H1 (cell line): ENCODE data around the gene TMEM59L. TPM values are rescaled to one million over a fixed set of nuclear protein-coding genes. Genes with fewer than 3 reads are reported as not detected.

ENCODE experiments used
- BRCA1 ChIP-seq: IDR thresholded peaks from 2 replicates; pipeline ENCODE4 v1.6.1; 2012; ENCODE audit warnings: low read depth, low read length, improper control_type of control experiment
- TCF12 ChIP-seq: IDR thresholded peaks from 2 replicates; pipeline ENCODE4 v1.6.1; 2011; ENCODE audit warnings: low read depth, mild to moderate bottlenecking, low read length
- polyA plus RNA-seq, 7 experiments: library from polyadenylated mRNA; depleted of rRNA in 3 of 7; stranded (reverse) in 5 of 7; unstranded in 2 of 7; fragments of >200 nt in 5 of 7; fragments of 200-250 nt in 2 of 7; gene quantifications; 1 replicate in 5 of 7; 2 replicates in 1 of 7; 4 replicates in 1 of 7; pipeline versions ENCODE4 v1.2.1 to v1.2.3, GENCODE V29; 2011 to 2013; ENCODE audit warnings: missing spikeins in 2 of 7, mixed read lengths in 2 of 7
- total RNA-seq: library from RNA; stranded (reverse); fragmentation: NEBNext Ultra II Directional; extraction: Animal tissue kit (Norgen Biotek cat#: 25700); gene quantifications from 2 replicates; pipeline ENCODE4 v1.2.1, GENCODE V29; 2021

TMEM59L gene
- total and polyA plus RNA-seq, 2 of the 8 experiments (the other 6 are each of a cell fraction or from before 2014, with no cell fraction given), result 4.0 to 12.2 TPM

DNA sequence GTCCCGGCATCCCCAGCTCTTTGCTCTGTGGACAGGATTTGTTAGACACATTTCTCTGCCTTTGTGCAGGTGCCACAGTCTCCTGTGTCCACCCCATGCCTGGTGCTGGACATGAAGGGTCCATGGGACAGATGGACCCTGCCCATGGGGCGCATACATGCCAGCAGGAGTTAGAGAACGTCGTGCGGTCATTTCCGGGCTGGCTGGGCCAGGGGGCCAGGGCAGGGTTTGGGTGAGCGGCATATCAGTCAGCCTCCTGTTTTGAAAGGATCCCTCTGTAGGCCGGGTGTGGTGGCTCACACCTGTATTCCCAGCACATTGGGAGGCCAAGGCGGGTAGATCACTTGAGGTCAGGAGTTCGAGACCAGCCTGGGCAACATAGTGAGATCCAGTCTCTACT, 35.1 kb downstream of the TMEM59L start (continued):
- TF ChIP-seq TCF12, result no peak
- no peak for TF ChIP-seq BRCA1
